HEK293T (cell line): Measurements from ENCODE around the gene CDK5.
A peak's percentile ranks its signal among the peaks of the same experiment; 100 is the strongest.

Experiments used
- CTCF ChIA-PET: fragments of 350-600 bp; formaldehyde crosslinking; extraction: SDS; loops from one replicate; lab custom pipeline; 2021; ENCODE audit warnings: antibody characterized with exemption, inconsistent platforms; lab: Yijun Ruan, JAX
- POLR2A ChIA-PET: fragments of 350-600 bp; formaldehyde crosslinking; extraction: SDS; loops from one replicate; lab custom pipeline; 2020; ENCODE audit warnings: antibody characterized with exemption, inconsistent platforms; lab: Yijun Ruan, JAX
- DNase-seq: peaks from one replicate; pipeline ENCODE4 v3.0.0; 2012; ENCODE audit warnings: mixed read lengths; ENCODE audit errors: extremely low spot score
- ARNT ChIP-seq: fragments of 450-650 bp; IDR thresholded peaks from 2 replicates; pipeline ENCODE4 v1.6.1; 2017; ENCODE audit warnings: mild to moderate bottlenecking
- BHLHE40 ChIP-seq: fragments of 450-650 bp; IDR thresholded peaks from 2 replicates; pipeline ENCODE4 v1.6.1; 2016; ENCODE audit warnings: mild to moderate bottlenecking, moderate library complexity, borderline replicate concordance
- CTBP1 ChIP-seq: fragments of 450-650 bp; IDR thresholded peaks from 2 replicates; pipeline ENCODE4 v1.6.1; 2016; ENCODE audit warnings: borderline replicate concordance
- ELF4 ChIP-seq: fragments of 450-650 bp; IDR thresholded peaks from 2 replicates; pipeline ENCODE4 v1.6.1; 2017; ENCODE audit warnings: antibody characterized with exemption
- FOXA1 ChIP-seq: fragments of 450-650 bp; IDR thresholded peaks from 2 replicates; pipeline ENCODE4 v1.6.1; 2016; ENCODE audit warnings: mild to moderate bottlenecking
- FOXK2 ChIP-seq: fragments of 450-650 bp; IDR thresholded peaks from 2 replicates; pipeline ENCODE4 v1.6.1; 2016; ENCODE audit warnings: mild to moderate bottlenecking
- FOXM1 ChIP-seq: fragments of 450-650 bp; IDR thresholded peaks from 2 replicates; pipeline ENCODE4 v1.6.1; 2017; ENCODE audit warnings: mild to moderate bottlenecking, borderline replicate concordance
- HDGF ChIP-seq: fragments of 450-650 bp; IDR thresholded peaks from 2 replicates; pipeline ENCODE4 v1.6.1; 2017; ENCODE audit warnings: antibody characterized with exemption, borderline replicate concordance
- L3MBTL2 ChIP-seq: fragments of 450-650 bp; conservative IDR thresholded peaks from 2 replicates; pipeline ENCODE4 v1.6.1; 2016; ENCODE audit warnings: mild to moderate bottlenecking
- LEF1 ChIP-seq: fragments of 450-650 bp; IDR thresholded peaks from 2 replicates; pipeline ENCODE4 v1.6.1; 2017; ENCODE audit warnings: mild to moderate bottlenecking, borderline replicate concordance
- NFRKB ChIP-seq: fragments of 450-650 bp; IDR thresholded peaks from 2 replicates; pipeline ENCODE4 v1.6.1; 2016; ENCODE audit warnings: mild to moderate bottlenecking, moderate library complexity
- SP1 ChIP-seq: fragments of 450-650 bp; IDR thresholded peaks from 2 replicates; pipeline ENCODE4 v1.6.1; 2017
- SUZ12 ChIP-seq: fragments of 450-650 bp; IDR thresholded peaks from 2 replicates; pipeline ENCODE4 v1.6.1; 2016; ENCODE audit warnings: mild to moderate bottlenecking
- TARDBP ChIP-seq: fragments of 450-650 bp; IDR thresholded peaks from 2 replicates; pipeline ENCODE4 v1.6.1; 2016
- TF ChIP-seq, protein P1 (sequence below): fragments of 450-650 bp; IDR thresholded peaks from 2 replicates; pipeline ENCODE4 v1.6.1; 2016

Gene CDK5

DNA sequence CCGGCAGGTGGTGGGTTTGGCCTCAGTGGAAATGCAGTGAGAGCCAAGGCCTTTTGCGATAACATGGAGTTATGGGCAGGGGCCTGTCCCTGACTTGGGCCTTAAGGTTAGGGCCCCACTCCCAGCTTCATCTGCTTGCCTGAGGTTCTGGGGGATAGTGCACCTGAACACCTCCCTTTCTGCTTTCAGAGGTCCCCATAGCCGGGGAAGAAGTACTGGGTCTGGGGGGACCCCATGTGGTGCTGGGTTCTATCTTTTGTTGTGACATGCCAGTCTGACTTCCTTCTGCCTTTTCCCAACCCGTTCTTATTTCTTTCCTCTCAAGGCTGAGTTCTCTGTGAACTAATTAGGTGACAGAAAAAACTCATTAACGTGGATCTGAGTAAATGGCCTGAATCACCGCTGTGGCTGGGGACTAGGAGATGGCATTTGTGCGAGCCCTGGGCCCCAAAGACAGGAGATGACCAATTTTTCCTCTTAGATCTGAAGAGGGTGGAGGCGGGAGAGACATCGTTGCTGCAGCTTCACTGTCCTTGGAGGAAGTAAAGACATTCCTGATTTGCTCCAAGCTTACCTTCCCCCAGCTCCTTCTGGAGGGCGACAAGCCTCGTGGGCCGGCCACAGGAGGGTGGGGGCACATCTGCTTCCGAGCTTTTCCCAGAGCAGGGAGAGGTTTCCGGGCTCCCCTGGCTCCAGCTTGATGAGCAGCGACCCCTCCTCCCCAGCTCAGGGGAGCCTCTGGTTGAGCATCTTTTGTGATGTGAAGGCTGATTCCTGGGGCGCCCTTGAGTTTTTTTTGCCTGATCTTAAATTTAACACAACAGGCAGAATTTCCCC, 30.5 kb upstream of the CDK5 start:
- ChIA-PET POLR2A (interaction anchor here (0.7 to 1.5 kb wide), 6 partner anchors 14 to 68 kb away, joined by 3 to 4 read pairs (median 3); partner anchors contain the start of gene SLC4A2), CTCF (interaction anchor here (1.2 to 1.7 kb wide), 3 partner anchors 12 to 69 kb away, joined by 4 to 13 read pairs (median 5); no protein-coding TSS in a partner anchor)
- TF ChIP-seq BHLHE40 (no peak), ARNT (no peak), FOXA1 (no peak), L3MBTL2 (no peak), FOXK2 (no peak)
- DNase-seq: no peak

DNA sequence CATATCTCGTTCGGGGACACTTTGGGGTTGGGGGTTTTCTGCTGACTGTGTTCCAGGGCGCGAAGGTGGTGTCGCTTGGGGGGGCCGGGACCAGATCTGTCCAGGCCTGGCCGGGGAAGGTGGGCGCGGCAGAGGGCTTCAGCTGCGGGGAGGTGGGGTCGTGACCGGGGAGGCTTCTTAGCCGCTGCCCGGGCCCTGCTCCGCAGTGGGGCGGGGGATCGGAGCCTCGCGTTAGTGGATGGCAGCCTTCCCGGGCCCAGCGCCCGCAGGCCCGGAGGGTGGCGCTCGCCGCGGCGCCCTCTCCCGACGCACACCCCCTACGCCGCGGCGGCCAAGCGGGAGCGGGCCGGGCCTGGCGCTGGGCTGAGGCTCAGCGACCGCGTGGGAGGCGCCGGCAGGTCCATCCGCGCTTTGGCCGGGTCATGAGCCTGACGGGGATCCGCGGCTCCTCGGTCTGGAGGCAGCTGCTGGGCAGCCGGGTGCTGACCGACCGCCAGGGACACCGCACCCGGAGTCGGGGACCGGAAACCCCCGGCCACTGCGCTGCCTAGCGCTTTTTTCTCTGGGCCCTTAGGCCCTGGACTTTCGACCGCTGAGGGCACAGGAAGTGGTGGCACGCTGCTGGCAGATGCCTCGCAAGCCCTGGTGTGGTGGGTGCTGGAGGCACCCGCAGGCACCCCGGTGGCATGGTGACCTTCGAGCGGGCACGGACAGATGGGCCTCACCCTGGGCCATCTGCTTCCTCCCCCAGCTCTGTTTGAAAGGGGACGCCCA, 29.7 kb upstream of the CDK5 start:
- POLR2A ChIA-PET: interaction anchor here (0.7 to 2.8 kb wide), 4 partner anchors 11 to 190 kb away, joined by 3 to 14 read pairs (median 4); no protein-coding TSS in a partner anchor
- TF ChIP-seq BHLHE40 (no peak), LEF1 (peak; percentile 44; the same call in 1 of the 2 replicates), FOXK2 (no peak)
- DNase-seq: peak; percentile 60
- CTCF ChIA-PET: interaction anchor here (1.2 to 1.7 kb wide), 3 partner anchors 13 to 69 kb away, joined by 4 to 13 read pairs (median 5); no protein-coding TSS in a partner anchor

DNA sequence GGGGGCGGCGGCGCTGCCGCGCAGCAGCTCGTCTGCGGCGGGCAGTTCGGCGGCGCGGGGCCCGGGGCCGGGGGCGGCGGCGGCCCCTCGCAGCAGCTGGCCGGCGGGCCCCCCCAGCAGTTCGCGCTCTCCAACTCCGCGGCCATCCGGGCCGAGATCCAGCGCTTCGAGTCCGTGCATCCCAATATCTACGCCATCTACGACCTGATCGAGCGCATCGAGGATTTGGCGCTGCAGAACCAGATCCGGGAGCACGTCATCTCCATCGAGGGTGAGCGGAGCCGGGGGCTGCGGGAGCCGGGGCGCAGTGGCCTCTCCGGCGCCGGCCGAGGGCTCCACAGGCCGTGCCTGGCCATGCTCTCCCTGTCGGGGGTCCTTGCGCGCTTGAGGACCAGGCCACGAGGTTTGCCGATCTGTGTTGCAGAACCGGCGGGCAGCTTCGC, 29.1 kb upstream of the CDK5 start:
- CTCF ChIA-PET: interaction anchor here (1.7 kb wide), 1 partner anchor 24 kb away, joined by 13 read pairs; no protein-coding TSS in a partner anchor
- POLR2A ChIA-PET: interaction anchor here (1.3 to 2.8 kb wide), 3 partner anchors 10 to 190 kb away, joined by 4 to 14 read pairs (median 7); no protein-coding TSS in a partner anchor
- peak; percentile 87 for TF ChIP-seq L3MBTL2
- TF ChIP-seq SP1: no peak
- no peak for DNase-seq

DNA sequence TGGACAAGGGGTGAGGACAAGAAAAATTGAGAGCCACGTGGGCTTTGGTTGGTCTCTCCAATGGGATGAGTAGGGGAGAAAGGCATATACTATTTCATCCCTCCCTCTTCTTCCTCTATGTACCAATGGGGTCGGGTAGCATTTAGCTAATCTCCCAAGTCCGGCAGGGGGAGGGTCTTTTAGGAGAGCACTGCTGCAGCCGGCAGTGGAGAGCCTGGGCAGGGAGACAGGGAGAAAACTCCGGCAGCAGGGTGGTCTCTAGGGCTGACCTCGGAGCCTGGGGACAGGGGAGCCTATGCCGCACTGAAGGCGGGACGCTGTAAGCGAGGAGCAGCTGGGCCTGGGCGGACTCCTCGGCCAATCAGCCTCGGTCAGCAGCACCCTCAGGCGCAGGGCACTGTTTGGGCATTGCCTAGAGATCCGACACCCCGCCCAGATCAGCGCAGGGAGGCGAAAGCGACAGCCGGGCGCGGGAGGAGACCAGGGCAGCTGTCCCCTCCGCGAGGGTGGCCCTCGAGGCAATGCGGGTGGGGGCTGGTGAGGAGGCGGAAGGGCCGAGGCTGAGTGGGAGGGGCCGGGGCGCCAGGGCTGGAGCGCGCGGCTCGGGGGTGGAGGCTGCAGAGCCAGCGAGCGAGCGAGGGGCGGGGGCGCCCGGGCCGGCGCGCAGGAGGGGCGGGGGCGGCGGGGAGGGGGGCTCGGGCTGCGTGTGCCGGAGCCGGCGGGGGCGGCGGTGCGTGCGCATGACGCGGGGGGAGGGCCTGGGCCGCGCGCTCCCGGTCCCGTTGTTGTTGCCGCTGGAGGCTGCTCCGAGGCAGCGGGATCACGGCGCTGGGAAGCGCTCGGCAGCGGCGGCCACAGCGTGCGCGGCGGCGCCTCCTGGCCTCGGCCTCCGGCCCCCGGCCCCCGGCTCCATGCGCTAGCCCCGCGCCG, 28.3 kb upstream of the CDK5 start, which contains the start of gene AGAP3:
TSS of gene AGAP3 (plus strand) at position 785 of the 930 bp plus-strand sequence. CDS start 267 bp downstream, outside the sequence.
- CTCF ChIA-PET: interaction anchor here (0.7 to 1.6 kb wide), 3 partner anchors 22 to 187 kb away, joined by 3 to 5 read pairs (median 5); no protein-coding TSS in a partner anchor
- DNase-seq: peak; percentile 94
- POLR2A ChIA-PET: interaction anchor here (0.6 to 2.8 kb wide), 17 partner anchors 8 to 1939 kb away, joined by 3 to 21 read pairs (median 5); partner anchors contain the start of genes ABCB8, ABCF2, CHPF2 and SLC4A2
- peak; percentile 96; the same call in 1 of the 2 replicates for TF ChIP-seq HDGF
- no peak for TF ChIP-seq SP1
- no peak for TF ChIP-seq LEF1
- TF ChIP-seq FOXM1: peak; percentile 55; the same call in 1 of the 2 replicates

DNA sequence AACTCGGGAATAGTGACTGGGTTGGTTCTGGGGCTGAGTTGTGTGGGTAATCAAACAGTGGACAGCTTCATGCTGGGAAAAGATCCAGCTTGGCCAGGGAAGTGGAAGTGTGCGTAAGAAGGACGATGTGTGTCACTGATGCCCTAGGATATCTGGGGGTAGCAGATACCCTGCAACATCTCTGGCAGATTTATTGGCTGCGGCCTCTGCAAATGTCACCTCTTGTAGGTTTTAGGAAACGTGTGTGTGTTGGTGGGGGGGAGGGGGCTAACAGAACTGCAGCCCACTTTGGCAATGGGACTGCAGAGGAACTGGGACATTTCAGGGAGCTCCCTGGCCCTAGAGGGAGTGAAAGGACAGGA, 27.6 kb upstream of the CDK5 start:
- no peak for DNase-seq
- POLR2A ChIA-PET: interaction anchor here (0.6 to 2.8 kb wide), 14 partner anchors 9 to 216 kb away, joined by 3 to 21 read pairs (median 6); partner anchors contain the start of genes ABCB8, CHPF2 and SLC4A2
- TF ChIP-seq CTBP1 (no peak), SP1 (no peak), ELF4 (no peak), SUZ12 (no peak), NFRKB (no peak), ARNT (no peak), FOXM1 (no peak), FOXK2 (no peak), BHLHE40 (no peak), LEF1 (no peak), TARDBP (no peak), L3MBTL2 (no peak), HDGF (no peak)
- TF ChIP-seq, protein P1, sequence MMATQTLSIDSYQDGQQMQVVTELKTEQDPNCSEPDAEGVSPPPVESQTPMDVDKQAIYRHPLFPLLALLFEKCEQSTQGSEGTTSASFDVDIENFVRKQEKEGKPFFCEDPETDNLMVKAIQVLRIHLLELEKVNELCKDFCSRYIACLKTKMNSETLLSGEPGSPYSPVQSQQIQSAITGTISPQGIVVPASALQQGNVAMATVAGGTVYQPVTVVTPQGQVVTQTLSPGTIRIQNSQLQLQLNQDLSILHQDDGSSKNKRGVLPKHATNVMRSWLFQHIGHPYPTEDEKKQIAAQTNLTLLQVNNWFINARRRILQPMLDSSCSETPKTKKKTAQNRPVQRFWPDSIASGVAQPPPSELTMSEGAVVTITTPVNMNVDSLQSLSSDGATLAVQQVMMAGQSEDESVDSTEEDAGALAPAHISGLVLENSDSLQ: no peak
- CTCF ChIA-PET: interaction anchor here (0.7 to 1.6 kb wide), 3 partner anchors 22 to 187 kb away, joined by 3 to 5 read pairs (median 5); no protein-coding TSS in a partner anchor

DNA sequence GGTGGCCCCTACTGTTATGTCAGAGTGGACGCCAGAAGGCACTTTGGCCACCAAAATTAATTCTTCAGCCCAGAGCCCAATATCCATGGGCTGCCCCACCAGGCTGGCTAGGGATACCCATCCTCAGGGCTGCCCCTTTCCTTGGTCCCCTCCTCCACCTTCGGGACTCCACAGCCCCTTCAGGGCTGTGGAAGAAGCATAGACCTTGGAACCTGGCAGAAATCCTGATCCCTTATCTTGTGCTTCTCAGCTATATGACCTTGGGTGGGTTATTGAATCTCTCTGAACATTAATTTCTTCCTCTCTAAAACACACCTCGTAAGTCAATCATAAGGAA, 26.1 kb upstream of the CDK5 start:
- ChIA-PET CTCF (no interaction called here), POLR2A (interaction anchor here (0.6 to 3.2 kb wide), 6 partner anchors 11 to 66 kb away, joined by 3 to 21 read pairs (median 8); partner anchors contain the start of genes ABCB8 and SLC4A2)
- no peak for DNase-seq
- TF ChIP-seq ELF4: no peak
